Suprapubic skin (tissue), 4 donors: ENCODE data around the gene DOK6. TPM values are rescaled to one million over a fixed set of nuclear protein-coding genes. Genes with fewer than 3 reads are reported as not detected.

Source experiments
- DNase-seq, 2 donors: peaks; one replicate each; pipeline ENCODE4 v3.0.0-alpha.2; 2019; ENCODE audit warnings: low spot score in 2 of 2
- H3K27ac ChIP-seq: fragments of 200-600 bp; sonication (generic); one replicate; pipeline ENCODE4 v1.5.1; 2019
- H3K27me3 ChIP-seq: fragments of 200-600 bp; sonication (generic); one replicate; pipeline ENCODE4 v1.5.1; 2019
- H3K36me3 ChIP-seq: fragments of 200-600 bp; sonication (generic); one replicate; pipeline ENCODE4 v1.5.1; 2019
- H3K4me1 ChIP-seq: fragments of 200-600 bp; sonication (generic); one replicate; pipeline ENCODE4 v1.5.1; 2019
- H3K4me3 ChIP-seq: fragments of 200-600 bp; sonication (generic); one replicate; pipeline ENCODE4 v1.5.1; 2019; ENCODE audit warnings: mild to moderate bottlenecking
- H3K9me3 ChIP-seq: fragments of 200-600 bp; sonication (generic); one replicate; pipeline ENCODE4 v1.5.1; 2019
- CTCF ChIP-seq, 2 donors: fragments of 200-600 bp in 1 of 2; fragments of 450-650 bp in 1 of 2; sonication (generic) in 1 of 2; IDR thresholded peaks; one replicate each; pipeline ENCODE4 v1.5.1; 2016 to 2019; ENCODE audit warnings: antibody characterized with exemption in 2 of 2, mild to moderate bottlenecking in 1 of 2, moderate library complexity in 1 of 2
- EP300 ChIP-seq: sonication (generic); formaldehyde crosslinking; IDR thresholded peaks from one replicate; pipeline ENCODE4 v1.6.1; 2017; ENCODE audit warnings: antibody characterized with exemption
- POLR2A ChIP-seq, 2 donors: fragments of 450-650 bp; IDR thresholded peaks; one replicate each; pipeline ENCODE4 v1.6.1; 2017; ENCODE audit warnings: antibody characterized with exemption in 2 of 2, mild to moderate bottlenecking in 2 of 2, moderate library complexity in 2 of 2
- POLR2AphosphoS5 ChIP-seq, 3 donors: sonication (generic); formaldehyde crosslinking; IDR thresholded peaks; one replicate each; pipeline ENCODE4 v1.6.1; 2017; ENCODE audit warnings: antibody characterized with exemption in 3 of 3
- WGBS: methylation state at CpG from one replicate; pipeline ENCODE4 v1.1.5; 2018; 5-methylcytosine and 5-hydroxymethylcytosine counted together
- total RNA-seq, 4 donors: library from RNA; depleted of rRNA; stranded (reverse); fragments of >200 nt; gene quantifications; one replicate each; pipeline ENCODE4 v1.1.0, GENCODE V29; 2016

The DOK6 gene
- total RNA-seq, 4 donors from 2014 or later: 0.21 to 0.80 (median 0.42) TPM; not detected in 1

GRCh38 chr18:69564602-69565001 is 163.9 kb downstream of the DOK6 start:
- H3K36me3 ChIP-seq: no peaks in the 10 kb centered on the region
- H3K4me1 ChIP-seq: no peaks in the 10 kb centered on the region
- TF ChIP-seq EP300 (no peak), POLR2AphosphoS5 (IDR thresholded peaks at IDR 0.05) (no peak), CTCF (IDR thresholded peaks at IDR 0.05) (no peak), POLR2A (IDR thresholded peaks at IDR 0.05) (no peak)
- H3K27me3 ChIP-seq: no peaks in the 10 kb centered on the region
- no peak for DNase-seq
- whole genome bisulfite sequencing: 95% methylated on average over 2 of the region's 2 CpGs
- H3K4me3 ChIP-seq: no peak overlapping the region
- H3K9me3 ChIP-seq: no peaks in the 10 kb centered on the region
- no peak overlapping the region for H3K27ac ChIP-seq

GRCh38 chr18:69567813-69568488 is 167.3 kb downstream of the DOK6 start:
- TF ChIP-seq POLR2AphosphoS5 (IDR thresholded peaks at IDR 0.05) (no peak), POLR2A (IDR thresholded peaks at IDR 0.05) (no peak), CTCF (IDR thresholded peaks at IDR 0.05) (no peak), EP300 (no peak)
- H3K9me3 ChIP-seq: peaks cover 3% of the 10 kb centered on the region
- H3K27me3 ChIP-seq: no peaks in the 10 kb centered on the region
- H3K27ac ChIP-seq: no peak overlapping the region
- WGBS: 79% methylated on average over 10 of the region's 10 CpGs
- H3K4me3 ChIP-seq: no peak overlapping the region
- H3K4me1 ChIP-seq: no peaks in the 10 kb centered on the region
- DNase-seq: no peak
- H3K36me3 ChIP-seq: no peaks in the 10 kb centered on the region

GRCh38 chr18:69569133-69569532 is 168.4 kb downstream of the DOK6 start:
- TF ChIP-seq POLR2A (IDR thresholded peaks at IDR 0.05) (no peak), EP300 (no peak), POLR2AphosphoS5 (IDR thresholded peaks at IDR 0.05) (no peak), CTCF (IDR thresholded peaks at IDR 0.05) (no peak)
- 85% methylated on average over 2 of the region's 2 CpGs for WGBS
- no peak for DNase-seq
- no peak overlapping the region for H3K27ac ChIP-seq
- no peaks in the 10 kb centered on the region for H3K4me1 ChIP-seq
- peaks cover 3% of the 10 kb centered on the region for H3K9me3 ChIP-seq
- H3K36me3 ChIP-seq: no peaks in the 10 kb centered on the region
- H3K4me3 ChIP-seq: no peak overlapping the region
- H3K27me3 ChIP-seq: no peaks in the 10 kb centered on the region

GRCh38 chr18:69574401-69574800 is 173.7 kb downstream of the DOK6 start:
- DNase-seq: no peak
- TF ChIP-seq EP300 (no peak), POLR2AphosphoS5 (IDR thresholded peaks at IDR 0.05) (no peak), CTCF (IDR thresholded peaks at IDR 0.05) (no peak), POLR2A (IDR thresholded peaks at IDR 0.05) (no peak)

GRCh38 chr18:69580107-69580506 is 179.4 kb downstream of the DOK6 start:
- Histone ChIP-seq H3K36me3 (no peaks in the 10 kb centered on the region), H3K4me1 (no peaks in the 10 kb centered on the region), H3K4me3 (no peak overlapping the region), H3K27me3 (no peaks in the 10 kb centered on the region), H3K27ac (no peak overlapping the region), H3K9me3 (no peaks in the 10 kb centered on the region)
- DNase-seq: no peak
- TF ChIP-seq CTCF (IDR thresholded peaks at IDR 0.05): no peak
- no peak for TF ChIP-seq POLR2AphosphoS5 (IDR thresholded peaks at IDR 0.05)
- no peak for TF ChIP-seq POLR2A (IDR thresholded peaks at IDR 0.05)
- no peak for TF ChIP-seq EP300
- 59% methylated on average over 3 of the region's 3 CpGs for whole genome bisulfite sequencing

More at GRCh38 chr18:69574401-69574800, 173.7 kb downstream of the DOK6 start:
- Histone ChIP-seq H3K9me3 (peaks cover 3% of the 10 kb centered on the region), H3K4me1 (no peaks in the 10 kb centered on the region), H3K27me3 (no peaks in the 10 kb centered on the region), H3K36me3 (no peaks in the 10 kb centered on the region), H3K4me3 (no peak overlapping the region), H3K27ac (no peak overlapping the region)
- WGBS: 79% methylated on average over 2 of the region's 2 CpGs
